Activated CD4-positive, alpha-beta T cell treated with anti-CD3 and anti-CD28 coated beads for 4 hours (primary cell): ENCODE data around the gene KLRC4.

Experiments
- DNase-seq, 2 donors: peaks; one replicate each; pipeline ENCODE4 v3.0.0-alpha.2; 2020

Gene KLRC4

GRCh38 chr12:10366875-10367274 lies 42.7 kb downstream of the KLRC4 start:
- DNase-seq = no peak

GRCh38 chr12:10365696-10366405 lies 43.7 kb downstream of the KLRC4 start:
- DNase-seq = no peak

GRCh38 chr12:10364815-10365622 lies 44.5 kb downstream of the KLRC4 start:
- DNase-seq = peak; percentile 56 to 62

- DNase-seq = peak; percentile 16 to 17
Observed at GRCh38 chr12:10363914-10364814, 45.4 kb downstream of the KLRC4 start.

- no peak for DNase-seq
Observed at GRCh38 chr12:10363658-10363913, 46.0 kb downstream of the KLRC4 start.

- no peak for DNase-seq
Observed at GRCh38 chr12:10362828-10363657, 46.5 kb downstream of the KLRC4 start.

- no peak for DNase-seq
Observed at GRCh38 chr12:10362325-10362724, 47.2 kb downstream of the KLRC4 start.

- DNase-seq = no peak
Observed at GRCh38 chr12:10361622-10362021, 47.9 kb downstream of the KLRC4 start.

GRCh38 chr12:10361084-10361483 lies 48.5 kb downstream of the KLRC4 start:
- no peak for DNase-seq

- no peak for DNase-seq
Observed at GRCh38 chr12:10358969-10359368, 50.6 kb downstream of the KLRC4 start.

GRCh38 chr12:10358131-10358530 lies 51.4 kb downstream of the KLRC4 start:
- DNase-seq = no peak
